Hippocampal formation (tissue), 2 donors: ENCODE data around the gene LHFPL2.

Source experiments
- DNase-seq, 2 donors: peaks; one replicate each; lab custom pipeline; 2025; lab: John Stamatoyannopoulos, UW

The LHFPL2 gene

GRCh38 chr5:78503958-78504653 lies 144.5 kb downstream of the LHFPL2 start:
- DNase-seq: no peak

DNA sequence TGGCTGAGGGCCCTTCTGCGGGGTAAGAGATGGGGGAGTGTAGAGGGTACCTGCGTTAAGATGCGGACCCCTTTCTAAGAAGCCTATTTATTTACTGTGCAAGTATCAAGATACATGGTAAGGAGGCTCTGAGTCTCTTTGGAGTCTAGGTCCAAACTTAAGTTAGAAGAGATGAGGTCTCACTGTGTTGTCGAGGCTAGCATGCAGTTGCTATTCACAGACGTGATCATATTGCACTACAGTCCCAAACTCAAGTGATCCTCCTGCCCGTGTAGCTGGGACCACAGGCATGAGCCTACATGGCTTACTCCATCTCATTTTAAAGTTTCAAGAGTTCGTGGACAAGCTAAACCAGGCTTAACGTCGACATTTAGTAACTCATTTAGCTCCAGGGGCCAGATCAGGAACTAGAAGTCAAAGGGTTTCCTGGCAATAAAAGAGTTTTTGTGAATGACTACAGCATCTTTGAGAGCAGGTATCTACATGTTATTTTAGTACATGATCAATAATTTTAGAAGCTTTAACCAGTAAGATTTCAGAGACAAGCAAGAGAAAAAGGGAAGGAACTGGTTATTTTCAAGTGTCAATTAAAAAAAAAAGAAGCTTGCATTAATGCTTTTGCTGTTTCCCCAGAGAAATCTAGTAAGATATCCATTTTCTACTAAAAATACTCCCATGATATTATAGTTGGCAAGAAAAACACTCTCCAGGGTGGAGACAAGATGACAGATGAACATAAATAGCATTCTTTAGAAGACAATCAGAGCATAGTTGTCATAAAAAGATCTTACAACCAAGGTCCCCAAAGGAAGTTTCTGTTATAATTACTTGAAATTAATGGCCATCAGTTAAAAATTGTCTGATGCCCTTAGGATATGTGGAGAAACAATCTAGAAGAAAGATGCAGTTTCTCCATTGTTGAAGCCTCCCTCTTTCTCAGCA lies 146.9 kb downstream of the LHFPL2 start:
- DNase-seq: no peak

DNA sequence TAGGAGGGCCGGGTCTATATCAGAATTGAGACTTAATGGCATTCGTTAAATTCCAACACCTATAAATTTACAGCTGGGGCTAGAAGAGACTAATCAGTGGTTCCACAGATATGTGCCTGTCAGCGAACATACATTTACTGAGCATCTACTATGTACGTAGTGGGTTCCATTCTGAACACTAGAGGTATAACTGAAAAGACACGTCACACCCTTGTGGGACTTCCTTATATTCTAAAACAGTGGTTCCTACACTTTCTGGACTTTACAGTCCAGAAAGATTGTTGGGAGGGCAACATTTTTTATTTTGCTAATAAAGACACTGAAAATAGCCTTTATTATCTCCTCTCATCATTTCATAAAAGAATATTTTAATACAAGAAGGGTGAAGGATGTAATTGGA lies 147.7 kb downstream of the LHFPL2 start:
- no peak for DNase-seq

DNA sequence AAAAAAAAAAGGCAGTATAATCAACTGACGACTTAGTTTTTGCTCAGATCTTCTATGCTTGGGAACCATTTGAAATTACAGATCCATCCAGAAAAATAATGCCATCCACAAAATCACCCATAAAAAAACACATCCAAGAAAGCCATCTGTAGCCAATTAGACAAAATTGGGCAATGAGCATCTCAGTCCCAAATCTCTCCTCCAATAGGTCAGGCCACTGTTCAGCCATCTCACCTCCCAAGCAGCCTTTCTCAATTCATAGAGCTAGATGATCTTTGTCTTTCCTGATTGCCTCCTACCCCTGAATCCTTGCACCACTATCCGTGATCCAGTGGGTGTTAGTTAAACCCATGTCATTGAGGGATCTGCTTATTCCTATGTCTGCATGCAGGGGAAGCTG lies 148.5 kb downstream of the LHFPL2 start:
- no peak for DNase-seq

DNA sequence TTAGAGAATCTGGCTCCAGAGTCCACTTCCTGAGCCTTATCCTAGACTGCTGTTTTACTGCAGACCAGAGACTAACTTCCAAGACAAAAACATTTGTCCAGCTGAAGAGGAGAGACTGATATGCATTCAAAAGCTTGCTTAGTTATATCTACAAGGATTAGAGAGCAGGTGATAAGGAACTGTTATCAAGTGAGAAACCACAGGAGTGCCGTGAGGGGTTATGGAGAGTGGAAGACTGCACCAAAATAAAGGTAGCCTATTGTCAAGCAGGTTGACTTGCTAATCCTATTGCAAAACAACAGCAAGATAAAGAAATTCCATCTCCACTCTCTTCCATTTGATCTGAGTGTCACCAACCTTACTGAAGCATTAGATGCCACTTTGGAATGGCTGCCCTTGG lies 149.1 kb downstream of the LHFPL2 start:
- DNase-seq: no peak

DNA sequence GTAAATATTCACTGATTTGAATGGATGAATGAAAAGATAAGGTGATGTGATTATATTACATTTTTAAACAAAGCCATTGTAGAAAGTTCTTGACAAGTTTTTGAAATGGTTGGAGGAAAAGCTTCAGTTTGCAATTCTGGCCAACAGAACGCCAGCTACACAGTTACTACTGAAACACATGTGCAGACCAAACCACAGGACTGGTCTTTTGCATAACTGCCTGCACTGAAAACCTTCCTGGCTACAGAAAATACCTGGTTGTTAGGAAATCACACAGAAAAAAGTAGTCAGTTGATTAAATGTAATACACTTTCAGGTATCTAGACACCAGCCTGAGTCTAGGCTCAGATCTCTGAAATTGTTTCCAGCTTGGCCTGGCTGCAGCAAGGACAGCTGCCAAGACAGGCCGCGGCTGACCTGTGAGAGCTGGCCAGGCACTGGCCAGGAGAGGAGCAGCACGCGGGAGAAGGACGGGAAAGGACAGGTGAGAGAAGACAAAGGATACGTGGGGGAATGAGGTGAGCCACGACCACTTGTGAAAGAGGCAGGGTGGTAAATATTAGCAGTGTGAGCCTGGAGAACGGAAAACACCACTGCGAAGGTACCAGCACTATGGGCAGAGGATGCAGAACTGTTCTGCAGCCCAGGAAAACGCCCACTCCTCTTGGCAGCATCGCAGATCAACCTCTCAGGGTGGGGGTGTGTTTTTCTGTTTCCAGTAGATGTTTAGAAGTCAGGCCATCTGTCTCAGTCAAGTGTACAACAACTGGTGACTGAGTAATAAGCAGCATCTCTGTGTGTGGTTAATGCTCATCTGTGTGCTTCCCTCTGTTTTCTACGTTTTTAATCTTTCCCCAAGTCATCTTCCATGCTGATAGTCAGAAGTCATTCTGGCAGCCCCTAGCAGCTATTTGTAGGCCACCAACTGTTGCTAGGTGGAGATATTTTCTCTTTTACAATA lies 150.7 kb downstream of the LHFPL2 start:
- DNase-seq: no peak

GRCh38 chr5:78496373-78496772 lies 152.2 kb downstream of the LHFPL2 start:
- no peak for DNase-seq

- no peak for DNase-seq
Measured at GRCh38 chr5:78495800-78496199, 152.8 kb downstream of the LHFPL2 start.

- DNase-seq: no peak
Measured at GRCh38 chr5:78492650-78493049, 155.9 kb downstream of the LHFPL2 start.

DNA sequence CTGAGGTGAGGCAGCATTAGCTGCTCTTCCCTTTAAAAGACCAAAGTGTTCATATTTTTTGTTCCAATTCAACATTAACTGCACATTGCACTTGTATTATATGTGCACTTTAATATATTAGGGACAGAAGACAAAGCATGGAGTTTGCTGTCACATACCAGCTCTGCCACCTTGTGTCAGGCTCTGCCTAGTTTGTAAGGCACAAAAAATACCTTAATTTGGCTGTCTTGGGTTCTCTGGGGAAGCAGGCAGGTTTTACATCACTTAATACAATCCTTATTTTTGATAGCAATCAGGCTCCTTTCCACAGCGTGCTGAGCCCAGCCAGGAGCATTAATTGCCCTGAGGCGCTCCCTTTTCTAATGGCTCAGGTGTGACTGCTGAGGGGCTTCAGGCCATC lies 156.3 kb downstream of the LHFPL2 start:
- DNase-seq: no peak

- no peak for DNase-seq
Measured at GRCh38 chr5:78490709-78491485, 157.7 kb downstream of the LHFPL2 start.

DNA sequence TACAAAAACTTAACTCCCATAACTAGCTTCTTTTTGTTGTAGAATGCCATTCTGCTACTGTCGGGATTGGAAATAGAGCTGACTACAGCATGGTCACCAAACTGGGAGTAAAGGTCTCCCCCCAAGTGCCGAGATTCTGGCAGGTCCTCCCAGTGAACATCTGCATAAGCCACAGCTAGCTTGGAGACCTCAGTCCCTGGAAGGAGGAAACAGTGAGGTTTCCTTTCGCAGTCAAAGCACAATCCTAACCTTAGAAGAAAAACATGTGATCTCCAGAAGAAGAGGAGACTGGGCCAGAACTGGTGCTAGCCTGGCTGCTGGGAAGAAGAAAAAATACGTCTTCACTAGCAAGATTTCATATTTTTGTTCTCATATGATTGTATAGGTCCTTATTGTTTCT lies 160.7 kb downstream of the LHFPL2 start:
- no peak for DNase-seq

- no peak for DNase-seq
Measured at GRCh38 chr5:78486218-78486617, 162.4 kb downstream of the LHFPL2 start.

GRCh38 chr5:78483809-78484521 lies 164.6 kb downstream of the LHFPL2 start:
- DNase-seq: no peak

- DNase-seq: no peak
Measured at GRCh38 chr5:78482948-78483347, 165.6 kb downstream of the LHFPL2 start.

GRCh38 chr5:78476795-78477194 lies 171.8 kb downstream of the LHFPL2 start:
- DNase-seq: no peak

DNA sequence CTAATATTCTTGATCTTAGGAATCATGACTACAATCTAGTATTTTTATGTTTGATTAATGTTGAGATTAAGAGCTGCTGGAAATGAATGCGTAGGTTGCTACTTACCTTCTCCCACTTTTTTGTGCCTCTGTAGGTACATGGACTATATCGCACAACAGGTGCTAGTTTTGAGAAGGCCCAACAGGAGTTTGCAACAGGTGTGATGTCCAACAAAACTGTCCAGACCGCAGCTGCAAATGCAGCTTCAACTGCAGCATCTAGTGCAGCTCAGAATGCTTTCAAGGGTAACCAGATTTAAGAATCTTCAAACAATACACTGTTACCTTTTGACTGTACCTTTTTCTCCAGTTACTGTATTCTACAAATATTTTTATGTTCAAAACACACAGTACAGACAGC lies 173.2 kb downstream of the LHFPL2 start:
- DNase-seq: no peak

DNA sequence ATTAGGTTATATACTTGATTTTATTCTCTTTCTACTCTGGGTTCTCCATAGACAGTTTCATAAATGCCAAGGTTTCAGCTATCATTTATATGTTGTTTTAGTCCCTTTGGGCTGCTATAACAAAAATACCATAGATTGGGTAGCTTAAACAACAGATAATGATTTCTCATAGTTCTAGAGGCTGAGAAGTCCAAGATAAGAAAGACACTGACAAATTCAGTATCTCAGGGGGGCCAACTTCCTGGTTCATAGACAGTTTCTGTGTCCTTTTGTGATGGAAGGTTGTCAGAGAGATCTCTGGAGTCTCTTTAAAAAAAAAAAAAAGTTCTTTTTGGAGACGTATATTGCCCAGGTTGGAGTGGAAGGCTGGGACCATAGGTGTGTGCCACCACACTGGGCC lies 174.8 kb downstream of the LHFPL2 start:
- DNase-seq: no peak

DNA sequence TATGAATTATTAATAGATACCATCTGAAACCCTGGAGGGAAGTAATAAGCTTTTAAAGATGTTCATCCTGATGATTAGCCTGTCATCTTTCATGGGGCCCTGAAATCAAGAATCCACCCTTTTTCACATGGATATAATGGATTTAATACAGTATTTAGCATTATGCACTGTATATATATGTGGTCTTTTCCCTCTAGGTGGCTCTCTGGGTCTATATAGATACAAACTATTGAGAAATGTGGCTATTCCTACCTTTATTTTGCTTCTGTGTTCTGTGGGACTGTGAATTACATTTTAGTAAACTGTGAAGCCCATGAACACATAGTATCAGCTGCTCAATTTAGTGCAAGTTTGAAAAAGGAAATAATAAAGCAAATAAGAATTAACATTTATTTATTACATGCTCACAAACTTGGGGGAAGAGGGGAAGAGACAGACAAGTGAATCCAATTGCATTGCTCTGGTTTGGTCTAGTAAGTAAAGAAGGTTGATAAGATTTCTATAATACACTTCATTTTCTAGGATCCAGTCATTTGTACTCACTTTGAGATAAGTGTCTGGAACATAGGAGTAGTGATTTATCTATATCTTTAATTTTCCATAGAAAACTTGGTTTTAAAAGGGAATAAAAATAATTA lies 176.0 kb downstream of the LHFPL2 start:
- no peak for DNase-seq

- no peak for DNase-seq
Measured at GRCh38 chr5:78471896-78472295, 176.7 kb downstream of the LHFPL2 start.
